Gastroesophageal sphincter (tissue), 3 donors: ENCODE results near the gene SAA2.
"Not testable (repeated sequence)": the region's sequence is repeated elsewhere in the genome, so short reads cannot be mapped to it uniquely, and the experiment has no call there.

ENCODE experiments used
- EP300 ChIP-seq: sonication (generic); formaldehyde crosslinking; IDR thresholded peaks from one replicate; pipeline ENCODE4 v1.6.1; 2017; ENCODE audit warnings: antibody characterized with exemption, mild to moderate bottlenecking
- POLR2A ChIP-seq, 2 donors: fragments of 450-650 bp; IDR thresholded peaks; one replicate each; pipeline ENCODE4 v1.6.1; 2017; ENCODE audit warnings: antibody characterized with exemption in 2 of 2, mild to moderate bottlenecking in 2 of 2, moderate library complexity in 1 of 2
- TF ChIP-seq, protein P1 (sequence below), 4 experiments: fragments of 200-600 bp in 2 of 4; fragments of 450-650 bp in 2 of 4; sonication (generic) in 1 of 4; IDR thresholded peaks; one replicate each; pipeline ENCODE4 v1.5.1; 2017 to 2019; ENCODE audit warnings: antibody characterized with exemption in 4 of 4, mild to moderate bottlenecking in 2 of 4, moderate library complexity in 2 of 4

DNA sequence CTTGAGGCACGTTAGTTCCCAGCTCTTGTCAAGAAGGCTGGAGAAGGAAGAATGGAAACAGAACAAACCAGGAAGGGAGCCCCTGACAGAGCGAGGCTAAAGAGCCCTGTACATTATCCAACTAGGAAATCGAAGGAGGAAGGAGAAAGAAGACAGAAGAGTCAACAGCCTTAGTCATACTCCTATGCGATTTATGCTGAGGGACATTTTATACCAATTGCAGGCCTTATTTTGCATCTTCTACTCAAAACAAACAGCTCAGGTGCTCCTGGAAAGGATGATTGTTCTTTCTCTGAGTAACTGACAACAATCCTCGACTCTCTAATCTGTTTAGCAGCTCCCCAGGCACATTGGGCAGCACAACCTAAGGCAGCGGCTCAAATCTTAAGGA lies 1.3 kb downstream of the SAA2 start:
- not testable (repeated sequence) for TF ChIP-seq POLR2A (IDR thresholded peaks at IDR 0.05); EP300
- TF ChIP-seq, protein P1, sequence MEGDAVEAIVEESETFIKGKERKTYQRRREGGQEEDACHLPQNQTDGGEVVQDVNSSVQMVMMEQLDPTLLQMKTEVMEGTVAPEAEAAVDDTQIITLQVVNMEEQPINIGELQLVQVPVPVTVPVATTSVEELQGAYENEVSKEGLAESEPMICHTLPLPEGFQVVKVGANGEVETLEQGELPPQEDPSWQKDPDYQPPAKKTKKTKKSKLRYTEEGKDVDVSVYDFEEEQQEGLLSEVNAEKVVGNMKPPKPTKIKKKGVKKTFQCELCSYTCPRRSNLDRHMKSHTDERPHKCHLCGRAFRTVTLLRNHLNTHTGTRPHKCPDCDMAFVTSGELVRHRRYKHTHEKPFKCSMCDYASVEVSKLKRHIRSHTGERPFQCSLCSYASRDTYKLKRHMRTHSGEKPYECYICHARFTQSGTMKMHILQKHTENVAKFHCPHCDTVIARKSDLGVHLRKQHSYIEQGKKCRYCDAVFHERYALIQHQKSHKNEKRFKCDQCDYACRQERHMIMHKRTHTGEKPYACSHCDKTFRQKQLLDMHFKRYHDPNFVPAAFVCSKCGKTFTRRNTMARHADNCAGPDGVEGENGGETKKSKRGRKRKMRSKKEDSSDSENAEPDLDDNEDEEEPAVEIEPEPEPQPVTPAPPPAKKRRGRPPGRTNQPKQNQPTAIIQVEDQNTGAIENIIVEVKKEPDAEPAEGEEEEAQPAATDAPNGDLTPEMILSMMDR (IDR thresholded peaks at IDR 0.05): not testable (repeated sequence)
